HG03064 (cell line): ENCODE results near the gene MLC1.

Source experiments
- ATAC-seq: cut with Tn5 transposase; IDR thresholded peaks from one replicate; pipeline ENCODE4 v1.9.1; 2021; ENCODE audit warnings: low read depth; ENCODE audit not compliant: unreplicated experiment

MLC1 gene

DNA sequence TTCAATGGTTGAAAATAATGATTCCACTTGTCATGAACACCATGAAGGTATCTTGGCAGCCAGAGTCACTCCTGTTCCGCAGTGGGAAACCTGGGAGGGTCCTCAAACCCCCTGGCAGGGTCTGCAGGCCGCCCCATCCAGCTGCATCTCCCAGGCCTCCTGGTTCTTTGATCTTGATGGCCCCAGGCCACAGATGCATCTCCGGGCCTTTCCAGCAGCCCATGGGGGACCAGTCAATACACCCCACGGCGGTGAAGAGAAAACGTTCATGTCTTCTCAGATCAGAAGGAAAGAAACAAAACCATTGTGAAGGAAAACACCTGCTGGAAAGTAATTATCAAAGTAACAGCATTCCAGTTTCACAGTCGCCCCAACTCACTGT lies 25.4 kb downstream of the MLC1 start:
- ATAC-seq, result no peak

DNA sequence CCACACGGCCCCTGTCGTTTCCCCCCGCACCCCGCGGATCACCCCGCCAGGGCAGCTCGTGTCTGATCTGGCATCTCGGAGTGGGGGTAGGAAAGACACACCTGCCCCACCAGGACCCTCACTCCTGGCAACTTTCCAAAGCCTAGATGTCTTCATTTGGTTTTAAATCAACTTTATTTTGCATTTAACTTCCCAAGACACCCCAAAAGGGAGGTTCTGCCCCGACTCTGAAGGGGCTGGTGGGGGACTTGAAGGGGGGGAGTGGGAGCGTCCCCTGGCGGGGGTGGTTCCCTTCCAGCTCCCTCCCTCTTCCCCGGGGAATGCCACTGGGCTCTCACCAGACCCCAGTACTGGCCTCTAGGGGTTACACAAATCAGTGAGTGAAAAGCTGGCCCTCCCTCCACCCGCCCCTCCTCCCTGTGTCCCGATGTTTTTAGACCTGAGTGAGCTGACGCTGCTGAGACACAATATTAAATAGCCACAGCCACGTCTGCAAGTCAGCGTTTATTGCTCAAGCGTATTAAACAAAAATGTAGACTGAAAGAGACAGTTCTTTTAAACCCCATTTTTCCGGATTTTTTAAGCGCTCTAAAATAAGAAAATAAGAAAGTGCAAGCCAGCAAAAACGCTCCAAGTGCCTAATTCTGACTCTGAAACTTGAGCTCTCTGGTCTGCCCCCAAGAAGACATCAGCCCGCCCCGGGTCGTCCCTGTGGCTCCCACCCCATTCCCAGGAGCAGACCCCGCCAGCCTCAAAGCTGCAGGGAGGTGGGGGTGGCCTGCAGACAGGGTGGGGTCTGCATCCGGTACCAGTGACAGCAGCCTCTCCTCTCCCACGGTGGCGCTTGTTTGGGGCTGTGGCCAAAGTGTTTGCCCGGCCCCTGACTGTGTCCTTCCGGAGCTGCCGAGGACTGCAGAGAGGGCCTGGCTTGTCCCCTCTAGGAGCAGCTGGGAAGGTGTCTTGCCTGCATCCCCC lies 26.0 kb downstream of the MLC1 start:
- ATAC-seq, result no peak

GRCh38 chr22:50058061-50058905 lies 26.9 kb downstream of the MLC1 start, which contains the start of gene TTLL8:
TSS of gene TTLL8 (minus strand) at chr22:50058298.
- ATAC-seq, result no peak

GRCh38 chr22:50057278-50058060 lies 27.8 kb downstream of the MLC1 start:
- ATAC-seq, result no peak

DNA sequence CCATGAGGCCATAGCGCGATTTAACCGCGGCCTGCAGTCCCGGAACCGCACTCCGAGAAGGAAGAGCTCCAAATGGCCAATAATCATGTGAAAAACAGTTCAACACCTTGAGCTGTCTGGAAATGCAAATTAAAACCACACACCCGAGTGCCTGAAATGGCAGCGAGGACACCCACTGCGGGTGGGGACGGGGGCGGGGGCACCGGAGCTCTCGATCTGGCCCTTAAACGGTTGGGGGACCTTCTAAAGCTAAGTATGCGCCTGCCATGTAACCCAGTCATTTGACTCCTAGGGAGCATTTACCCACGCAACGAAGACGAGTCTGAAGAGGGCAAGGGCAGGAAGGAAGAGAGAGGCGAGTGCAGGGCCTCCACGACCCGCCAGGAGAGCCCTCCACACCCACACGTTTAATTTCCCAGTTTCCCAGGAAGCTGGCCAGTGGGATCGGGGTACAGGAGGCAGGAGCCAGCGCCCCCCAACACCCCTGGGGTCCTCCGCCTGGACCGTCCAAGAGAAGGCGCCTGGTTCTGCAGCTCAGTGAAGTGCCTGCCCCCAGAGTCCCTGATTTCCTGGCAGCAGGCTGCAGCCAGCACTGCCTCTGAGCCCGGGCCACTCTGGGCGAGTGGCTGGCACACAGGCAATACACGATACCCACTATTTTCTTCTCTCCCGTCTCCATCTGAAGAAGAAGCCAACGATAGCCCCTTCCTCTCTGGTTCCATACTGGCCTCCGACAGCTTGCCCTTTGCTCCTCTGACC lies 28.8 kb downstream of the MLC1 start:
- ATAC-seq, result no peak

GRCh38 chr22:50053861-50054260 lies 31.4 kb downstream of the MLC1 start:
- ATAC-seq, result no peak

GRCh38 chr22:50051930-50052329 lies 33.3 kb downstream of the MLC1 start:
- no peak for ATAC-seq

DNA sequence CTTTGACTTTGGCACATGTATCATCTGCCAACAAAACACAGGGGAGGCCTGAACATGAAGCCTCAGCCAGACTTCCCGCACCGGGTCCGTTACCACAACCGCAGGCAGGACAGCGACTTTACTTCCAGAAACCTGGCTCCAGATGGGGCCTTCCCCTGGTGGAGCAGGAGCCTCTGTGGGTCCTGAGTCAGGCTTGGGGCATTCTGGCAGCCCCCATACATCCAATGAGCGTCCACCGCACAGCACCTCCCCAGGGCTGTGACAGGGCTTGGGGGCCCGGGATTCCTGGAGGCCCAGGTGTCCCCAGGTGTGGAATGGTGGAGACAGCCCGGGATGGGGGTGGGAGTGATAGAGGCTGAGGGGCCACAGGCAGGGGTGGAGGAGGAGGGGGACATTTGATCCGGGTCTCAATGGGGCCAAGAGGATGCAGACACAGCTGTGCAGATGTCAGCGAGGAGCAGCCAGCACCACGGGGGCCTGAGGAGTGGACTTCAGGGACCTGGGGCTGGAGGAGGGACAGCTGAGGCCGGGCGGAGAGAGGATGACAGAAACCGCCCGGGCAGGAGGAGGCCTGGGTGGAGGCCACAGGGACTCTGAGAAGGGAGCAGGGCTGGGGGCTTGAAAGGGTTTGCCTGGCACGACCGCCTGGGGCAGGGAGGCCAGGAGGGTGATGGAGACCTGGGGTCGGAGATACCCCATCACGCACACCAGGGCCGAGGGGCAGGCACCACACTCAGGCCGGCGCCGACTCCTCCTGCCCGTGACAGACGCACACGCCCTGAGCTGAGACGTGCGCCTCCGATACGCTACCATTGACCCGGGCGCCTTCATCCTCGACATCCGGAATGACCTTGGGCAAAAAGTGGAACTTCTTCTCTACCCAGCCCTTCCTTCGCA lies 35.7 kb downstream of the MLC1 start:
- no peak for ATAC-seq

- ATAC-seq, result no peak
Measured at GRCh38 chr22:50048836-50049235, 36.4 kb downstream of the MLC1 start.

DNA sequence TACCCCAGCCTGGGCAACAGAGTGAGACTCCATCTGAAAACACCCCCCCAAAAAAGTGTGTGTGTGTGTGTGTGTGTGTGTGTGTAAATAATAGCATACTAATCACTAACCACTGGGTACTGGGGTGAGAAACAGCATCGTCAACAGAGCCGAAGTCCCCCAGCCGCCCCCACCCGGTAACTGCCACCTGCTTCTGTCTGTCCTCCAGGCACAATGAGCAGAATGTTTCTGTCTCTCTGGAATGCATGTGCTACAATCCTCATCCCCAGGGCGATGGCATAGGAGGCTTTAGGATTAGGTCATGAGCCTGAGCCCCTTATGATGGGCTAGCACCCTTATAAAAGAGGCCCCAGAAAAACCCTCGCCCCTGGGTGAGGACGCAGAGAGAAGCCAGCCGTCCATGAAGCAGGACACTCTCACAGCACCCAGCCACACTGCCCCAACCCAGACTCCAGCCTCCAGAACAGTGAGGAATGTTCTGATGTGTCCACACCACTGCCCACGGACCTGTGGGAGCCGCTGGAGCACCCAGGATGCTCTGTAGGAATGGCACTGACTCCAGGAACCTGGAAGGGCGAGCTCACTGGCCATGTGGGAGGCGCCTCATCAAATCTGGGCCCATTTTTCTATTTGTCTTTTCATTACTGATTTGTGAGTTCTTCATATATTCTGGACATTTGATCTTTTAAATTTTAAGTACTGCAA lies 37.0 kb downstream of the MLC1 start:
- ATAC-seq, result no peak

DNA sequence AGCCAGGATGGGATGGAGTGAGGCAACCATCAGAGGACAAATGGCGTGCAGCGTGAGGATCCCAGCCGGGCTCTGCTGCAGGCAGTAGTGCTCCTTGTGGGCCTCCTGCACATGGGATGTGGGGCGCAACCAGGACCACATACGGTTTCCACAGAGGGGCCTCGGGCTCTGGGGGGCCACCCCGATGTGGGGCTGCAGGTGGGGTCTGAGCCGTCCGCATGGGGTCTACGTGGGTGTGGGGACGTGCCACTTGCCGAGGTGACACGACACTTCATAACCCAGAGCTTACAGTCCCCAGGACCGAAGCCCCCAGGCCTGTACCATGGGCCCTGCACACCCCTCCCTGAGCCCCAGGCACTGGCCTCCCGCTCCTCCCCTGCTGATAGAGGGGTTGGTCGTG lies 37.9 kb downstream of the MLC1 start:
- no peak for ATAC-seq

DNA sequence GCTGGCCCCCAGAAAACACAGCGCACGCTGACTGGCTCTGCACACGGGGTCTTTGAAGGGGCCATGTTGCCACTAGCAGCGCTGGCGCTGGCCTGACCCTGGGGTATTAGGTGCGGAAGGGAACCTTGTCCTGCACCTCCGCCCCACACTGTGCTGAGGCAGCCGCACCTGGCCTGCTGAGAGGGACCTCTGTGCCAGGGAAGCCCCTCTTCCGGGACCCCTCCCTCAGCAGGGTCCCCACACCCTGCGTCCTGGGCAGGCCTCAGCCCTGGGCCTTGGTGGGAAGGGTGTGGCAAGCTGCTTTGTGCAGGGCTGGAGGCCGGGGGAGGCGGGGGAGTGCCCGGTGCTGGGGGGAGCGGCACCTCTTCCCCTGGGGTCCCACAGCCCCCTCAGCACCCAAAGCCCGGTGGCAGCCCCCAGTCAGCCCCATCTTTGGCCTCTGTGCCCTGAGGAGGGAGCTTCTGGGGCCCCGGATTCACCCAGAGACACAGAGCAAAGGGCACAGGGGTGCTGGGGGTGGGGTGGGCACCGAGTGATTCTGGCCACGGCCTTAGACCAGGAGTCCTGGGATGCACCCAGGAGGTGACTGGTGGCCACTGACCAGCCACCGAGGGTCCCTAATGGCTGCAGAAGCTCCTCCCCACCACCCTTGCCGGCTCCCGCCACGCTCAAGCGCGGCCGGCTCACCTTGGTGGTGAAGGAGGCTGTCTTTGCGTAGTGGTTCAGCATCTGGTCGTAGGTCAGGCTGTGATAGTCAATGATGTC lies 38.6 kb downstream of the MLC1 start:
- no peak for ATAC-seq

DNA sequence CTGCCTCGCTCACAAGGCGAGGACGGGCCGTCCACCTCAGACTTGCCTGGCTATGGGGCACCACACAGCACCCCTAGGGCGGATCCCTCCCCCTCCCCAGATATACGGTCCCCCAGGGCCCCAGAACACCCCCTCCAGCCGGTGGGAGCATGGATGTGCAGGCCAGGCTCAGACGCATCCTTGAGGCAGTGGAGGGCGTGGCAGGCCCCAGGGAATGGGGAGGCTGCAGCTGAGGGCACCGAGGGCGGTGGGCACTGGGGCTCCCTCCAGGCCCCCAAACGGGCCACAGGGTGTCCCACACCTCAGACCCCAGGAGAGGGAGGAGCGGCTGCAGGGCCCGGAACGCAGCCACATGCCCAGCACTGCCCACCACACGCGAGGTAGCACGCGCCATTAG lies 39.2 kb downstream of the MLC1 start:
- ATAC-seq, result no peak

DNA sequence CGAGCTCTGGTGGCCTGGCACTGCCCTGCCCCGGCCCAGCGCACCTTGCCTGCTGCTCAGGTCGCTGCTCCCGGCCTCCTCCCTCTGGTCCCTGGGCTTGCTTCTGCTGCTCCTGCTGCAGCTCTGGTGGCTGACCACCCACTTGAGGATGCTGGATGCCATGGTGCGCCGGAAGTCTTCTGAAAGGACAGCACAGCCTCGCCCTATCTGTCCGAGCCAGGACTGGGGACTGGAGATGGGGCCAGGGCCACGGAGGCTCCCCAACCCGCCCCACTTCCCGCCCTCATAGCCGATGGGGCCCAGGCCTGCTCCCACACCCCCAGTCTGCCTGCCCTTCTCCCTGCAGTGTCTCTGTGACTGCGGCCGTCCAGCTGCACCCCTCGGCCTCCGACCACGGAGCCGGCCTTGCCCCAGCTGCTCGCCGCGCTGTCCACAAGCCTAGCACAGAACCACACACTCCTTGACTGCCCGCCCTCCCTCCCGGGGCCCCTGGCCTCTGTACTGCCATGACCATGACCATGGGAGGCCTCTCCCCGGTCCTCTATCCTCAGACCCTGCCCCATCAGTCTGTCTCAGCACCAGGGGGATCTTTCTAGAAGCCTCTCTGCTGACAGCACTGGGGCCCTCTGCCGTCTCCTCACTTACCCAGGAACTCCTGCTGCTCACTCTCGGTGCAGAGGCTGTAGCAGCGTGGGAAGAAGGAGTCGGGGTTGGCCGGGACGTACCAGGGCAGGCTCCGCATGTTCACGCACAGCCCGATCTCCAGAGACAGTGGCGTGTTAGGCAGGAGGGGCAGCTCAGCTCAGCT lies 39.8 kb downstream of the MLC1 start:
- ATAC-seq, result no peak

DNA sequence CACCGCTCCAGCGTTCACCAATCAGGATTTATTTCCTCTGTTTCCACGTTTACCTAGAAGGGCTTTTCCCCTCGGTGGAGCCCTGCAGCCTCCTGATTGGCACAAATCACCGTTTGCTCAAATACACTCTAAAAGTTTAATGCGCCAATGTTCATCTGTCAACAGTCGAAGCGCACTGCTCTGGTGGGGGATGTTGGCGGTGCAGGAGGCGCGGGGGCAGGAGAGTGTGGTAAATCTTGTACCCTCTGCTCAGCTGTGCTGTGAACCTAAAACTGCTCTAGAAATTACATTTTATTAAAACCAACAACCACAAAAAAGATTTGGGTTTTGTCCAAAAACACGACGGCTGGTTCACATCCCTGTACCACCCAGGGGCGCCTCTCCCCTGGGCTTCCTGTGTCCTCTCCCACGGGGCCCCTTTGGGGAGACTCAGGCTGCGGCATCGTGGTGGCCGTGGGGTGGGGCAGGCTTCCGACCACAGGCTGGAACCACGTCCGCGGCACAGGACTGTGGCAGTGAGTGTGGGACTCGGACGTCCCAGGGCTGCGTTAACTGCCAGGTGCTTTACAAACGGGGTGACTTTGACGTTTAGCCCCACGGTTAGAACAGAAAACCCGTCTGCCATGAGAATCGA lies 40.6 kb downstream of the MLC1 start:
- no peak for ATAC-seq

GRCh38 chr22:50041361-50042065 lies 43.7 kb downstream of the MLC1 start:
- ATAC-seq, result no peak
